SK-N-SH treated with all-trans-retinoic acid at 6 μM for 48 hours (cell line): Measurements from ENCODE around the gene PKP4.

Experiments
- ARNTL ChIP-seq: fragments of 450-650 bp; formaldehyde crosslinking; IDR thresholded peaks from 2 replicates; pipeline ENCODE4 v1.5.0; 2020; ENCODE audit warnings: low read depth, mild to moderate bottlenecking, moderate library complexity, borderline replicate concordance
- CSDC2 ChIP-seq: fragments of 250-450 bp; sonication (Bioruptor Pico); IDR thresholded peaks from 2 replicates; pipeline ENCODE4 v1.5.0; 2020; ENCODE audit warnings: mild to moderate bottlenecking, moderate library complexity
- GLIS3 ChIP-seq: fragments of 250-450 bp; sonication (Bioruptor Pico); IDR thresholded peaks from 2 replicates; pipeline ENCODE4 v1.5.0; 2020; ENCODE audit warnings: mild to moderate bottlenecking, moderate library complexity
- OSR1 ChIP-seq: fragments of 250-450 bp; sonication (Bioruptor Pico); IDR thresholded peaks from 2 replicates; pipeline ENCODE4 v1.8.0; 2022; ENCODE audit warnings: moderate library complexity, mild to moderate bottlenecking, inconsistent platforms
- PATZ1 ChIP-seq: fragments of 250-450 bp; sonication (Bioruptor Pico); IDR thresholded peaks from 2 replicates; pipeline ENCODE4 v1.8.0; 2020; ENCODE audit warnings: mild to moderate bottlenecking, moderate library complexity, borderline replicate concordance
- POU6F1 ChIP-seq: fragments of 250-450 bp; sonication (Bioruptor Pico); IDR thresholded peaks from 2 replicates; pipeline ENCODE4 v1.8.0; 2021; ENCODE audit warnings: low read depth, mild to moderate bottlenecking, moderate library complexity, borderline replicate concordance
- RARB ChIP-seq: fragments of 250-450 bp; sonication (Bioruptor Pico); IDR thresholded peaks from 2 replicates; pipeline ENCODE4 v1.8.0; 2021; ENCODE audit warnings: mild to moderate bottlenecking, moderate library complexity
- TOX ChIP-seq: fragments of 250-450 bp; sonication (Bioruptor Pico); IDR thresholded peaks from 2 replicates; pipeline ENCODE4 v1.8.0; 2021; ENCODE audit warnings: mild to moderate bottlenecking, moderate library complexity, borderline replicate concordance
- ZC3H10 ChIP-seq: fragments of 250-450 bp; sonication (Bioruptor Pico); IDR thresholded peaks from 2 replicates; pipeline ENCODE4 v1.5.1; 2021; ENCODE audit warnings: mild to moderate bottlenecking, moderate library complexity
- ZFP3 ChIP-seq: fragments of 250-450 bp; sonication (Bioruptor Pico); IDR thresholded peaks from 2 replicates; pipeline ENCODE4 v1.5.0; 2020; ENCODE audit warnings: mild to moderate bottlenecking, moderate library complexity
- ZFP30 ChIP-seq: fragments of 450-650 bp; formaldehyde crosslinking; IDR thresholded peaks from 2 replicates; pipeline ENCODE4 v1.5.0; 2022; ENCODE audit warnings: mild to moderate bottlenecking, moderate library complexity
- ZNF565 ChIP-seq: fragments of 450-650 bp; formaldehyde crosslinking; conservative IDR thresholded peaks from 2 replicates; pipeline ENCODE4 v1.5.0; 2020; ENCODE audit warnings: low read depth, mild to moderate bottlenecking, moderate library complexity
- ZNF70 ChIP-seq: fragments of 450-650 bp; formaldehyde crosslinking; IDR thresholded peaks from 2 replicates; pipeline ENCODE4 v1.5.0; 2020; ENCODE audit warnings: mild to moderate bottlenecking, moderate library complexity

GRCh38 chr2:158676295-158676694, 219.5 kb downstream of the PKP4 start:
- TF ChIP-seq ZFP30 (no peak), ZFP3 (CRISPR knock-in tag) (no peak), ARNTL (no peak), RARB (CRISPR knock-in tag) (no peak), ZC3H10 (CRISPR knock-in tag) (no peak), ZNF70 (CRISPR knock-in tag) (no peak), PATZ1 (CRISPR knock-in tag) (no peak), TOX (CRISPR knock-in tag) (no peak), OSR1 (CRISPR knock-in tag) (no peak), ZNF565 (CRISPR knock-in tag) (no peak), GLIS3 (no peak), CSDC2 (CRISPR knock-in tag) (no peak), POU6F1 (CRISPR knock-in tag) (no peak)
